HCT116 (cell line): ENCODE results near the gene CRIP2.

Experiments
- CEBPB ChIP-seq: IDR thresholded peaks from 2 replicates; pipeline ENCODE4 v1.6.1; 2012; ENCODE audit warnings: low read depth
- EGR1 ChIP-seq: IDR thresholded peaks from 2 replicates; pipeline ENCODE4 v1.6.1; 2012; ENCODE audit warnings: low read depth
- EZH2 ChIP-seq: fragments of 200-600 bp; sonication (generic); IDR thresholded peaks from 2 replicates; pipeline ENCODE4 v1.6.1; 2017; ENCODE audit warnings: antibody characterized with exemption, mixed run types
- EZH2phosphoT487 ChIP-seq: fragments of 200-600 bp; IDR thresholded peaks from 2 replicates; pipeline ENCODE4 v1.6.1; 2018; ENCODE audit warnings: antibody characterized with exemption, borderline replicate concordance
- FOSL1 ChIP-seq: IDR thresholded peaks from 2 replicates; pipeline ENCODE4 v1.6.1; 2012; ENCODE audit warnings: low read depth
- JUND ChIP-seq: IDR thresholded peaks from 2 replicates; pipeline ENCODE4 v1.6.1; 2012
- POLR2A ChIP-seq: IDR thresholded peaks from 2 replicates; pipeline ENCODE4 v1.7.0; 2011; ENCODE audit warnings: borderline replicate concordance; ENCODE audit not compliant: insufficient read depth, insufficient read length; ENCODE audit errors: extremely low read depth
- POLR2AphosphoS5 ChIP-seq: IDR thresholded peaks from 2 replicates; pipeline ENCODE4 v1.6.1; 2011; ENCODE audit warnings: mild to moderate bottlenecking, low read depth, low read length, moderate library complexity
- RAD21 ChIP-seq: IDR thresholded peaks from 2 replicates; pipeline ENCODE4 v1.6.1; 2012; ENCODE audit warnings: low read depth, mild to moderate bottlenecking
- ZNF274 ChIP-seq: fragments of 200-500 bp; sonication (Bioruptor generic); IDR thresholded peaks from 2 replicates; pipeline ENCODE4 v1.6.1; 2014; ENCODE audit warnings: mild to moderate bottlenecking, low read depth, low read length, inconsistent platforms
- TF ChIP-seq, protein P1 (sequence below), 3 experiments: fragments of 200-600 bp in 1 of 3; sonication (generic) in 1 of 3; IDR thresholded peaks in 2 of 3; conservative IDR thresholded peaks in 1 of 3; 2 replicates each; pipeline ENCODE4 v1.5.1; 2012 to 2017; ENCODE audit warnings: low read depth in 2 of 3, low read length in 2 of 3, antibody characterized with exemption in 1 of 3, borderline replicate concordance in 1 of 3, control low read depth in 1 of 3, mild to moderate bottlenecking in 1 of 3, mixed read lengths in 1 of 3, mixed run types in 1 of 3, moderate library complexity in 1 of 3; ENCODE audit not compliant: insufficient read depth in 1 of 3
- TF ChIP-seq, protein P2 (sequence below): IDR thresholded peaks from 2 replicates; pipeline ENCODE4 v1.6.1; 2012
- TF ChIP-seq, protein P3 (sequence below): IDR thresholded peaks from 2 replicates; pipeline ENCODE4 v1.6.1; 2012; ENCODE audit warnings: low read depth

DNA sequence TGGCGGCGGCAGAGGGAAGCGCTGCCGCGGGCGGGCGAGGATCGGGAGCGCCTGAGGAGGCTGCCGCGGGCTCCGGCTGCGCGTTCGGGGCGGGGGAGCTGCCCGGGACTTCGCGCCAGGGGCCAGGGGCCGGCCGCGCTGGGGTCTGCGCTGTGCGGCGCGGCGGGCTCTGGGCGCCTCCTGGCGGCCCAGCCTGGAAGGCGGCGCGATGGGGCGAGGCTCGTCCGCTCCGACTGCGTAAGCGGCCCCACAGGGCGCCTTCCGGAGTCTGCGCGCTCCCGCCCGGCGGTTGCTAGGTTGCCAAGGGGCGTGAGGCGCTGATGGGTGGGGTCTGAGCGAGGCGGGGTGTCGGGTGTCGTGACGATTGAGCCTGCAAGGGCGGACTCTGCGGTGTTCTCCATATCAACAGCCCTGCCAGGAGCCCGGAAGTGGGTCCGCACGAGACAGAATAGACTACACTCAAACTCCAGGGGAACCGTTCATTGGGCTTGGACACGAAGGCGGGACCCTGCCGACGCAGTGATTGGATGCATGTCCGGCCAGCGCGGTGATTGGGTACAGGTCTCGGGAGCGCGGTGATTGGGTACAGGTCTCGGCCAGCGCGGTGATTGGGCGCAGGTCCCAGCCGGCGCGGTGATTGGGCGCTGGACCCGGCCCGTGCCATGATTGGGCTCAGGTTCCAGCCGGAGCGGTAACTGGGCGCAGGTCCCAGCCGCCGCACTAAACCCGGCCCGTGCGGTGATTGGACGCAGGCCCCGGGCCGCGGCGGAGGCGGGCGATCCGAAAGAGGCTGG lies 16.1 kb downstream of the CRIP2 start, which contains the start of gene TEDC1:
- TF ChIP-seq, protein P1, sequence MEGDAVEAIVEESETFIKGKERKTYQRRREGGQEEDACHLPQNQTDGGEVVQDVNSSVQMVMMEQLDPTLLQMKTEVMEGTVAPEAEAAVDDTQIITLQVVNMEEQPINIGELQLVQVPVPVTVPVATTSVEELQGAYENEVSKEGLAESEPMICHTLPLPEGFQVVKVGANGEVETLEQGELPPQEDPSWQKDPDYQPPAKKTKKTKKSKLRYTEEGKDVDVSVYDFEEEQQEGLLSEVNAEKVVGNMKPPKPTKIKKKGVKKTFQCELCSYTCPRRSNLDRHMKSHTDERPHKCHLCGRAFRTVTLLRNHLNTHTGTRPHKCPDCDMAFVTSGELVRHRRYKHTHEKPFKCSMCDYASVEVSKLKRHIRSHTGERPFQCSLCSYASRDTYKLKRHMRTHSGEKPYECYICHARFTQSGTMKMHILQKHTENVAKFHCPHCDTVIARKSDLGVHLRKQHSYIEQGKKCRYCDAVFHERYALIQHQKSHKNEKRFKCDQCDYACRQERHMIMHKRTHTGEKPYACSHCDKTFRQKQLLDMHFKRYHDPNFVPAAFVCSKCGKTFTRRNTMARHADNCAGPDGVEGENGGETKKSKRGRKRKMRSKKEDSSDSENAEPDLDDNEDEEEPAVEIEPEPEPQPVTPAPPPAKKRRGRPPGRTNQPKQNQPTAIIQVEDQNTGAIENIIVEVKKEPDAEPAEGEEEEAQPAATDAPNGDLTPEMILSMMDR (IDR thresholded peaks at IDR 0.05 in 2 of 3, conservative IDR thresholded peaks at IDR 0.05 in 1 of 3; ENCODE audit: borderline replicate concordance in 1 of 3, insufficient read depth in 1 of 3, low read depth in 2 of 3, low read length in 2 of 3) = peak in 2 of 3 experiments; percentile 50 to 71; a peak in 4 of 6 replicates
- TF ChIP-seq POLR2AphosphoS5 = peak; percentile 68
- TF ChIP-seq, protein P2, sequence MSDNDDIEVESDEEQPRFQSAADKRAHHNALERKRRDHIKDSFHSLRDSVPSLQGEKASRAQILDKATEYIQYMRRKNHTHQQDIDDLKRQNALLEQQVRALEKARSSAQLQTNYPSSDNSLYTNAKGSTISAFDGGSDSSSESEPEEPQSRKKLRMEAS = no peak
- no peak for TF ChIP-seq ZNF274
- no peak for TF ChIP-seq EZH2phosphoT487
- no peak for TF ChIP-seq FOSL1
- TF ChIP-seq POLR2A = peak; percentile 70
- no peak for TF ChIP-seq EGR1
- TF ChIP-seq JUND = no peak
- no peak for TF ChIP-seq EZH2
- TF ChIP-seq, protein P3, sequence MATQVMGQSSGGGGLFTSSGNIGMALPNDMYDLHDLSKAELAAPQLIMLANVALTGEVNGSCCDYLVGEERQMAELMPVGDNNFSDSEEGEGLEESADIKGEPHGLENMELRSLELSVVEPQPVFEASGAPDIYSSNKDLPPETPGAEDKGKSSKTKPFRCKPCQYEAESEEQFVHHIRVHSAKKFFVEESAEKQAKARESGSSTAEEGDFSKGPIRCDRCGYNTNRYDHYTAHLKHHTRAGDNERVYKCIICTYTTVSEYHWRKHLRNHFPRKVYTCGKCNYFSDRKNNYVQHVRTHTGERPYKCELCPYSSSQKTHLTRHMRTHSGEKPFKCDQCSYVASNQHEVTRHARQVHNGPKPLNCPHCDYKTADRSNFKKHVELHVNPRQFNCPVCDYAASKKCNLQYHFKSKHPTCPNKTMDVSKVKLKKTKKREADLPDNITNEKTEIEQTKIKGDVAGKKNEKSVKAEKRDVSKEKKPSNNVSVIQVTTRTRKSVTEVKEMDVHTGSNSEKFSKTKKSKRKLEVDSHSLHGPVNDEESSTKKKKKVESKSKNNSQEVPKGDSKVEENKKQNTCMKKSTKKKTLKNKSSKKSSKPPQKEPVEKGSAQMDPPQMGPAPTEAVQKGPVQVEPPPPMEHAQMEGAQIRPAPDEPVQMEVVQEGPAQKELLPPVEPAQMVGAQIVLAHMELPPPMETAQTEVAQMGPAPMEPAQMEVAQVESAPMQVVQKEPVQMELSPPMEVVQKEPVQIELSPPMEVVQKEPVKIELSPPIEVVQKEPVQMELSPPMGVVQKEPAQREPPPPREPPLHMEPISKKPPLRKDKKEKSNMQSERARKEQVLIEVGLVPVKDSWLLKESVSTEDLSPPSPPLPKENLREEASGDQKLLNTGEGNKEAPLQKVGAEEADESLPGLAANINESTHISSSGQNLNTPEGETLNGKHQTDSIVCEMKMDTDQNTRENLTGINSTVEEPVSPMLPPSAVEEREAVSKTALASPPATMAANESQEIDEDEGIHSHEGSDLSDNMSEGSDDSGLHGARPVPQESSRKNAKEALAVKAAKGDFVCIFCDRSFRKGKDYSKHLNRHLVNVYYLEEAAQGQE = no peak
- no peak for TF ChIP-seq CEBPB
- no peak for TF ChIP-seq RAD21
